NT2/D1 (cell line): ENCODE data around the gene PTK6.

Experiments
- SUZ12 ChIP-seq: IDR thresholded peaks from 2 replicates; pipeline ENCODE4 v1.6.1; 2011; ENCODE audit not compliant: insufficient read length, insufficient read depth; ENCODE audit errors: extremely low read depth
- ZNF274 ChIP-seq: IDR thresholded peaks from 2 replicates; pipeline ENCODE4 v1.6.1; 2011; ENCODE audit warnings: mild to moderate bottlenecking, low read depth, low read length

GRCh38 chr20:63481503-63481902 is 55.7 kb downstream of the PTK6 start:
- TF ChIP-seq SUZ12 (no peak), ZNF274 (no peak)
